Measurements from ENCODE around the gene BLM.

Gene BLM

GRCh38 chr15:90691369-90691768, 25.8 kb upstream of the BLM start:
- no peak for DNase-seq (ENCODE audit: low read depth in 2 of 2)

- no peak for DNase-seq (ENCODE audit: low read depth in 2 of 2)
These were observed 25.0 kb upstream of the BLM start for GRCh38 chr15:90691982-90692773.

GRCh38 chr15:90694987-90695386, 22.2 kb upstream of the BLM start:
- DNase-seq (ENCODE audit: low read depth in 2 of 2), result no peak

GRCh38 chr15:90697175-90697574, 20.0 kb upstream of the BLM start:
- no peak for DNase-seq (ENCODE audit: low read depth in 2 of 2)

- no peak for DNase-seq (ENCODE audit: low read depth in 2 of 2)
These were observed 18.5 kb upstream of the BLM start for GRCh38 chr15:90698629-90699028.

- no peak for DNase-seq (ENCODE audit: low read depth in 2 of 2)
These were observed 16.1 kb upstream of the BLM start for GRCh38 chr15:90701048-90701447.

- DNase-seq (ENCODE audit: low read depth in 2 of 2), result no peak
These were observed 15.1 kb upstream of the BLM start for GRCh38 chr15:90701880-90702630.

- no peak for DNase-seq (ENCODE audit: low read depth in 2 of 2)
These were observed 13.7 kb upstream of the BLM start for GRCh38 chr15:90703455-90703854.

GRCh38 chr15:90705212-90705611, 11.9 kb upstream of the BLM start:
- no peak for DNase-seq (ENCODE audit: low read depth in 2 of 2)

GRCh38 chr15:90706394-90707327, 10.5 kb upstream of the BLM start:
- DNase-seq (ENCODE audit: low read depth in 2 of 2), result no peak

GRCh38 chr15:90707489-90707888, 9.7 kb upstream of the BLM start:
- no peak for DNase-seq (ENCODE audit: low read depth in 2 of 2)

GRCh38 chr15:90708516-90708915, 8.6 kb upstream of the BLM start:
- DNase-seq (ENCODE audit: low read depth in 2 of 2), result no peak

- no peak for DNase-seq (ENCODE audit: low read depth in 2 of 2)
These were observed 7.9 kb upstream of the BLM start for GRCh38 chr15:90709278-90709677.

GRCh38 chr15:90710436-90711027, 6.6 kb upstream of the BLM start:
- DNase-seq (ENCODE audit: low read depth in 2 of 2), result no peak

- DNase-seq (ENCODE audit: low read depth in 2 of 2), result no peak
These were observed 5.7 kb upstream of the BLM start for GRCh38 chr15:90711418-90711824.

- no peak for DNase-seq (ENCODE audit: low read depth in 2 of 2)
These were observed 5.3 kb upstream of the BLM start for GRCh38 chr15:90711842-90712241.

- DNase-seq (ENCODE audit: low read depth in 2 of 2), result no peak
These were observed 4.1 kb upstream of the BLM start for GRCh38 chr15:90713081-90713480.

GRCh38 chr15:90716317-90716975, 700 bp upstream of the BLM start:
- DNase-seq (ENCODE audit: low read depth in 2 of 2), result no peak

GRCh38 chr15:90718232-90718631, 1.1 kb downstream of the BLM start:
- DNase-seq (ENCODE audit: low read depth in 2 of 2), result no peak

- no peak for DNase-seq (ENCODE audit: low read depth in 2 of 2)
These were observed 3.0 kb downstream of the BLM start for GRCh38 chr15:90720131-90720530.

GRCh38 chr15:90729261-90729660, 12.1 kb downstream of the BLM start:
- DNase-seq (ENCODE audit: low read depth in 2 of 2), result no peak
